H1 (cell line): Measurements from ENCODE around the gene ACKR3. TPM values are rescaled to one million over a fixed set of nuclear protein-coding genes. Genes with fewer than 3 reads are reported as not detected.

ENCODE experiments used
- CTCF ChIA-PET: fragments of 300-600 bp; sonication (Branson Sonifier 250); formaldehyde crosslinking; loops from one replicate; lab custom pipeline; 2021; ENCODE audit not compliant: partially characterized antibody; lab: Charles Lee
- POLR2A ChIA-PET: fragments of 300-600 bp; sonication (Branson Sonifier 250); formaldehyde crosslinking; loops from one replicate; lab custom pipeline; 2021; ENCODE audit warnings: inconsistent platforms; ENCODE audit not compliant: partially characterized antibody; lab: Charles Lee
- DNase-seq, 2 experiments: peaks; one replicate each; pipeline versions ENCODE4 v3.0.0 to v3.0.0-alpha.2; 2010 to 2022; ENCODE audit warnings: low spot score in 2 of 2, low read depth in 1 of 2, mixed read lengths in 1 of 2
- FAIRE-seq: peaks from 2 replicates; lab custom pipeline; 2011; peaks lifted over from hg19 to GRCh38; lab: Jason Lieb, UNC
- H2AFZ ChIP-seq: 2 replicates; pipeline ENCODE4 v1.8.1; 2012; ENCODE audit warnings: low read length, inconsistent platforms
- H2AK5ac ChIP-seq: 2 replicates; pipeline ENCODE4 v1.6.1; 2013; ENCODE audit warnings: low read depth, low read length
- H2BK120ac ChIP-seq: replicated peaks from 2 replicates; pipeline ENCODE3; 2013; ENCODE audit warnings: low read depth, low read length, inconsistent platforms
- H2BK12ac ChIP-seq: 2 replicates; pipeline ENCODE4 v1.6.1; 2013; ENCODE audit warnings: low read depth, low read length
- H2BK15ac ChIP-seq: 2 replicates; pipeline ENCODE4 v1.6.1; 2013; ENCODE audit warnings: low read length
- H2BK20ac ChIP-seq: 2 replicates; pipeline ENCODE4 v1.6.1; 2013; ENCODE audit warnings: low read length
- H2BK5ac ChIP-seq: 2 replicates; pipeline ENCODE4 v1.6.1; 2013; ENCODE audit warnings: low read depth, low read length
- H3K14ac ChIP-seq: 2 replicates; pipeline ENCODE4 v1.6.1; 2013; ENCODE audit warnings: inconsistent platforms; ENCODE audit not compliant: insufficient read length
- H3K18ac ChIP-seq: 2 replicates; pipeline ENCODE4 v1.6.1; 2013; ENCODE audit warnings: low read length; ENCODE audit errors: extremely low read depth
- H3K23ac ChIP-seq: 2 replicates; pipeline ENCODE4 v1.6.1; 2013; ENCODE audit warnings: inconsistent platforms; ENCODE audit not compliant: insufficient read length
- H3K23me2 ChIP-seq: 2 replicates; pipeline ENCODE4 v1.6.1; 2013; ENCODE audit warnings: low read depth, low read length
- H3K27ac ChIP-seq: 2 replicates; pipeline ENCODE4 v1.6.1; 2011; ENCODE audit warnings: low read depth, low read length, inconsistent platforms
- H3K27me3 ChIP-seq, 4 experiments: replicated peaks in 1 of 4; 1 replicate in 1 of 4; 2 replicates in 3 of 4; pipeline versions ENCODE4 v1.6.1 to v1.8.1; 2011 to 2013; ENCODE audit warnings: low read length in 3 of 4, mild to moderate bottlenecking in 3 of 4, inconsistent platforms in 2 of 4, mixed read lengths in 2 of 4, moderate library complexity in 1 of 4; ENCODE audit not compliant: control insufficient read depth in 3 of 4, insufficient read depth in 3 of 4; ENCODE audit errors: extremely low read depth in 1 of 4
- H3K36me3 ChIP-seq, 4 experiments: 2 replicates each; pipeline versions ENCODE4 v1.6.1 to v1.8.1; 2011 to 2013; ENCODE audit warnings: mild to moderate bottlenecking in 4 of 4, low read length in 3 of 4, moderate library complexity in 2 of 4, control low read depth in 1 of 4, inconsistent platforms in 1 of 4; ENCODE audit not compliant: insufficient read depth in 4 of 4, control insufficient read depth in 2 of 4
- H3K4ac ChIP-seq: replicated peaks from 2 replicates; pipeline ENCODE3; 2013; ENCODE audit warnings: low read length, low read depth, mixed read lengths, inconsistent platforms; ENCODE audit not compliant: insufficient read length
- H3K4me1 ChIP-seq, 4 experiments: replicated peaks in 1 of 4; 1 replicate in 1 of 4; 2 replicates in 3 of 4; pipeline versions ENCODE4 v1.6.1 to v1.8.1; 2011 to 2013; ENCODE audit warnings: low read length in 3 of 4, inconsistent platforms in 2 of 4, mixed read lengths in 1 of 4; ENCODE audit not compliant: insufficient read depth in 4 of 4, control insufficient read depth in 3 of 4
- H3K4me2 ChIP-seq, 2 experiments: 2 replicates each; pipeline versions ENCODE4 v1.6.1 to v1.8.1; 2011 to 2013; ENCODE audit warnings: low read depth in 2 of 2, low read length in 2 of 2, control low read depth in 1 of 2, inconsistent platforms in 1 of 2, mild to moderate bottlenecking in 1 of 2; ENCODE audit not compliant: insufficient read depth in 1 of 2
- H3K4me3 ChIP-seq, 4 experiments: fragments of 200-600, 300-600 bp in 1 of 4; sonication (generic), shearing (Covaris generic), sonication (Bioruptor Twin) in 1 of 4; 2 replicates each; pipeline versions ENCODE4 v1.5.1 to v1.8.1; 2011 to 2016; ENCODE audit warnings: low read length in 4 of 4, low read depth in 3 of 4, control low read depth in 2 of 4, inconsistent platforms in 2 of 4, mild to moderate bottlenecking in 2 of 4, mixed read lengths in 1 of 4, moderate library complexity in 1 of 4; ENCODE audit not compliant: insufficient read depth in 2 of 4; ENCODE audit errors: extremely low read depth in 1 of 4
- H3K56ac ChIP-seq: replicated peaks from 2 replicates; pipeline ENCODE3; 2013; ENCODE audit warnings: low read depth, mild to moderate bottlenecking, mixed read lengths, low read length, inconsistent platforms; ENCODE audit not compliant: insufficient read length
- H3K79me1 ChIP-seq: 2 replicates; pipeline ENCODE4 v1.6.1; 2013; ENCODE audit warnings: low read depth, low read length, control low read depth
- H3K79me2 ChIP-seq, 2 experiments: 2 replicates each; pipeline versions ENCODE4 v1.6.1 to v1.8.1; 2012 to 2013; ENCODE audit warnings: low read length in 2 of 2, mild to moderate bottlenecking in 2 of 2, inconsistent platforms in 1 of 2; ENCODE audit not compliant: insufficient read depth in 2 of 2, control insufficient read depth in 1 of 2
- H3K9ac ChIP-seq, 4 experiments: replicated peaks in 1 of 4; 1 replicate in 1 of 4; 2 replicates in 3 of 4; pipeline versions ENCODE4 v1.6.1 to v1.8.1; 2011 to 2013; ENCODE audit warnings: low read depth in 3 of 4, low read length in 3 of 4, control low read depth in 2 of 4, mild to moderate bottlenecking in 2 of 4, moderate library complexity in 2 of 4, inconsistent platforms in 1 of 4; ENCODE audit errors: extremely low read depth in 1 of 4
- H3K9me3 ChIP-seq, 2 experiments: 2 replicates each; pipeline versions ENCODE4 v1.6.1 to v1.8.1; 2012 to 2013; ENCODE audit warnings: mild to moderate bottlenecking in 2 of 2, moderate library complexity in 2 of 2, control low read depth in 1 of 2, inconsistent platforms in 1 of 2, low read depth in 1 of 2, low read length in 1 of 2, mixed read lengths in 1 of 2; ENCODE audit not compliant: insufficient read depth in 2 of 2
- H4K20me1 ChIP-seq, 2 experiments: replicated peaks in 1 of 2; 2 replicates each; pipeline versions ENCODE3 to v1.8.1; 2011 to 2013; ENCODE audit warnings: inconsistent platforms in 2 of 2, low read length in 2 of 2, mild to moderate bottlenecking in 1 of 2; ENCODE audit not compliant: insufficient read depth in 2 of 2, control insufficient read depth in 1 of 2
- H4K5ac ChIP-seq: 2 replicates; pipeline ENCODE4 v1.6.1; 2013; ENCODE audit warnings: low read length, low read depth, mixed read lengths, inconsistent platforms; ENCODE audit not compliant: insufficient read length
- H4K8ac ChIP-seq: 2 replicates; pipeline ENCODE4 v1.8.0; 2013; ENCODE audit warnings: mild to moderate bottlenecking, moderate library complexity, low read length, inconsistent platforms; ENCODE audit not compliant: insufficient read depth; ENCODE audit errors: extremely low read depth
- H4K91ac ChIP-seq: replicated peaks from 2 replicates; pipeline ENCODE3; 2013; ENCODE audit warnings: low read length, mixed read lengths, inconsistent platforms; ENCODE audit not compliant: insufficient read length
- ATF3 ChIP-seq: IDR thresholded peaks from 2 replicates; pipeline ENCODE4 v1.6.1; 2011; ENCODE audit warnings: low read depth, mild to moderate bottlenecking, low read length; ENCODE audit not compliant: insufficient read depth
- CBX5 ChIP-seq: fragments of 300-800, 300-1000 bp; sonication (generic); IDR thresholded peaks from 2 replicates; pipeline ENCODE4 v1.7.1; 2016; ENCODE audit warnings: antibody characterized with exemption, low read length, low read depth
- CHD2 ChIP-seq: IDR thresholded peaks from 2 replicates; pipeline ENCODE4 v1.6.1; 2012; ENCODE audit warnings: low read length, improper control_type of control experiment
- CREB1 ChIP-seq: IDR thresholded peaks from 2 replicates; pipeline ENCODE4 v1.6.1; 2012; ENCODE audit warnings: inconsistent platforms
- FOSL1 ChIP-seq: IDR thresholded peaks from 2 replicates; pipeline ENCODE4 v1.6.1; 2011; ENCODE audit warnings: mild to moderate bottlenecking, low read depth, low read length, moderate library complexity; ENCODE audit not compliant: insufficient read depth
- HDAC2 ChIP-seq, 2 experiments: fragments of 300-600 bp in 1 of 2; sonication (generic) in 1 of 2; IDR thresholded peaks; 2 replicates each; pipeline ENCODE4 v1.6.1; 2011 to 2012; ENCODE audit warnings: low read depth in 2 of 2, low read length in 2 of 2, mild to moderate bottlenecking in 2 of 2, moderate library complexity in 2 of 2, borderline replicate concordance in 1 of 2, inconsistent platforms in 1 of 2
- KDM4A ChIP-seq: IDR thresholded peaks from one replicate; pipeline ENCODE4 v1.7.1; 2012; ENCODE audit warnings: low read depth, mild to moderate bottlenecking, moderate library complexity, low read length, inconsistent platforms; ENCODE audit not compliant: severe bottlenecking
- RAD21 ChIP-seq, 2 experiments: IDR thresholded peaks in 1 of 2; conservative IDR thresholded peaks in 1 of 2; 2 replicates each; pipeline ENCODE4 v1.6.1; 2011; ENCODE audit warnings: low read depth in 2 of 2, low read length in 2 of 2, improper control_type of control experiment in 1 of 2, inconsistent platforms in 1 of 2, mild to moderate bottlenecking in 1 of 2, moderate library complexity in 1 of 2
- SAP30 ChIP-seq: fragments of 300-600 bp; sonication (generic); IDR thresholded peaks from 2 replicates; pipeline ENCODE4 v1.7.1; 2012; ENCODE audit warnings: low read length, moderate library complexity, mild to moderate bottlenecking, inconsistent platforms; ENCODE audit not compliant: insufficient read depth, insufficient replicate concordance
- SP2 ChIP-seq: IDR thresholded peaks from 2 replicates; pipeline ENCODE4 v1.6.1; 2012; ENCODE audit warnings: mild to moderate bottlenecking, low read length, inconsistent platforms
- SRF ChIP-seq: IDR thresholded peaks from 2 replicates; pipeline ENCODE4 v1.6.1; 2011; ENCODE audit warnings: mild to moderate bottlenecking, low read depth, low read length, moderate library complexity
- TBP ChIP-seq: IDR thresholded peaks from 2 replicates; pipeline ENCODE4 v1.6.1; 2011; ENCODE audit warnings: low read depth, low read length, improper control_type of control experiment
- WGBS, 2 experiments: shearing (Covaris generic) in 1 of 2; methylation state at CpG; one replicate each; pipeline versions ENCODE4 v1.1.6 to v1.1.7; 2013 to 2015; ENCODE audit warnings: low lambda C conversion rate in 2 of 2, mixed read lengths in 2 of 2, inconsistent platforms in 1 of 2, low coverage in 1 of 2, missing lambda C conversion rate in 1 of 2; ENCODE audit not compliant: insufficient replicate concordance in 2 of 2, insufficient coverage in 1 of 2, insufficient read length in 1 of 2; ENCODE audit errors: extremely low coverage in 1 of 2, missing lambda C conversion rate in 1 of 2; 5-methylcytosine and 5-hydroxymethylcytosine counted together
- polyA plus RNA-seq, 7 experiments: library from polyadenylated mRNA; depleted of rRNA in 3 of 7; stranded (reverse) in 5 of 7; unstranded in 2 of 7; fragments of >200 nt in 5 of 7; fragments of 200-250 nt in 2 of 7; gene quantifications; 1 replicate in 5 of 7; 2 replicates in 1 of 7; 4 replicates in 1 of 7; pipeline versions ENCODE4 v1.2.1 to v1.2.3, GENCODE V29; 2011 to 2013; ENCODE audit warnings: missing spikeins in 2 of 7, mixed read lengths in 2 of 7
- total RNA-seq: library from RNA; stranded (reverse); fragmentation: NEBNext Ultra II Directional; extraction: Animal tissue kit (Norgen Biotek cat#: 25700); gene quantifications from 2 replicates; pipeline ENCODE4 v1.2.1, GENCODE V29; 2021

Gene ACKR3
- total and polyA plus RNA-seq, 2 of the 8 experiments (the other 6 are each of a cell fraction or from before 2014, with no cell fraction given): 1.4 to 24.4 TPM

GRCh38 chr2:236526455-236527158 is 43.0 kb upstream of the ACKR3 start:
- Histone ChIP-seq H3K27ac (no peak overlapping the region), H3K56ac (no peak overlapping the region), H3K4ac (no peak overlapping the region), H3K23me2 (no peaks in the 10 kb centered on the region), H2BK20ac (no peak overlapping the region), H4K8ac (no peak overlapping the region), H3K18ac (no peak overlapping the region), H3K4me2 (no peak overlapping the region), H4K5ac (no peak overlapping the region), H4K20me1 (no peaks in the 10 kb centered on the region), H3K4me1 (no peaks in the 10 kb centered on the region; a peak in 1 of 7 replicates), H4K91ac (no peak overlapping the region), H2BK120ac (no peak overlapping the region), H3K9me3 (no peaks in the 10 kb centered on the region), H2AK5ac (no peak overlapping the region), H3K27me3 (no peaks in the 10 kb centered on the region), H3K14ac (no peak overlapping the region), H3K23ac (no peak overlapping the region), H2BK15ac (no peak overlapping the region), H3K9ac (no peak overlapping the region), H3K4me3 (no peak overlapping the region), H3K36me3 (no peaks in the 10 kb centered on the region), H2AFZ (no peak overlapping the region), H3K79me1 (no peaks in the 10 kb centered on the region), H2BK5ac (no peak overlapping the region), H3K79me2 (no peaks in the 10 kb centered on the region), H2BK12ac (no peak overlapping the region)
- ChIA-PET POLR2A (interaction anchor here (1.2 to 1.5 kb wide), 2 partner anchors 9 to 13 kb away, joined by 3 to 4 read pairs; no protein-coding TSS in a partner anchor), CTCF (interaction anchor here (0.6 to 2.1 kb wide), 8 partner anchors 10 to 501 kb away, joined by 3 to 18 read pairs (median 3); no protein-coding TSS in a partner anchor)
- FAIRE-seq (no peak), DNase-seq (no peak)
- 93% methylated on average over 14 of the region's 14 CpGs; no CpG with 5 or more reads in 1 of the 2 experiments for WGBS, 2 experiments
- TF ChIP-seq FOSL1 (no peak), CREB1 (no peak), SP2 (no peak), TBP (no peak), CBX5 (no peak), CHD2 (no peak), KDM4A (no peak), HDAC2 (IDR thresholded peaks at IDR 0.05; ENCODE audit: borderline replicate concordance in 1 of 2, low read depth in 2 of 2, low read length in 2 of 2) (no peak), SRF (no peak), RAD21 (IDR thresholded peaks at IDR 0.05 in 1 of 2, conservative IDR thresholded peaks at IDR 0.05 in 1 of 2; ENCODE audit: low read depth in 2 of 2, low read length in 2 of 2) (no peak), SAP30 (no peak), ATF3 (no peak)
